HEK293 (cell line): ENCODE measurements around the gene KLLN.

Source experiments
- BCL11B ChIP-seq: fragments of 450-650 bp; formaldehyde crosslinking; IDR thresholded peaks from 2 replicates; pipeline ENCODE4 v1.5.1; 2016; ENCODE audit warnings: low read depth, missing biosample characterization, missing genetic modification characterization
- MZF1 ChIP-seq: fragments of 450-650 bp; formaldehyde crosslinking; IDR thresholded peaks from 2 replicates; pipeline ENCODE4 v1.5.1; 2017; ENCODE audit warnings: missing biosample characterization, missing genetic modification characterization, borderline replicate concordance
- PRDM1 ChIP-seq: fragments of 450-650 bp; formaldehyde crosslinking; IDR thresholded peaks from 2 replicates; pipeline ENCODE4; 2016; ENCODE audit warnings: missing biosample characterization, missing genetic modification characterization
- REST ChIP-seq: fragments of 450-650 bp; formaldehyde crosslinking; IDR thresholded peaks from 2 replicates; pipeline ENCODE4 v1.5.1; 2016; ENCODE audit warnings: missing biosample characterization, missing genetic modification characterization
- TCF7L2 ChIP-seq: IDR thresholded peaks from 2 replicates; pipeline ENCODE4 v1.6.1; 2011; ENCODE audit warnings: low read depth, mild to moderate bottlenecking, inconsistent platforms, low read length, moderate library complexity, borderline replicate concordance
- ZBTB11 ChIP-seq: fragments of 450-650 bp; formaldehyde crosslinking; conservative IDR thresholded peaks from 2 replicates; pipeline ENCODE4 v1.5.1; 2016; ENCODE audit warnings: low read depth, missing biosample characterization, missing genetic modification characterization
- ZBTB48 ChIP-seq: fragments of 450-650 bp; formaldehyde crosslinking; IDR thresholded peaks from 2 replicates; pipeline ENCODE4 v1.5.1; 2016; ENCODE audit warnings: missing biosample characterization, missing genetic modification characterization
- ZNF114 ChIP-seq: fragments of 450-650 bp; formaldehyde crosslinking; IDR thresholded peaks from 2 replicates; pipeline ENCODE4 v1.5.0; 2017; ENCODE audit warnings: missing biosample characterization, missing genetic modification characterization
- ZNF133 ChIP-seq: fragments of 450-650 bp; formaldehyde crosslinking; IDR thresholded peaks from 2 replicates; pipeline ENCODE4 v1.5.1; 2016; ENCODE audit warnings: missing biosample characterization, missing genetic modification characterization
- ZNF169 ChIP-seq: fragments of 450-650 bp; formaldehyde crosslinking; IDR thresholded peaks from 2 replicates; pipeline ENCODE4 v1.5.1; 2016; ENCODE audit warnings: missing biosample characterization, missing genetic modification characterization
- ZNF211 ChIP-seq: fragments of 450-650 bp; formaldehyde crosslinking; IDR thresholded peaks from 2 replicates; pipeline ENCODE4 v1.5.1; 2016; ENCODE audit warnings: low read depth, missing biosample characterization, missing genetic modification characterization
- ZNF324 ChIP-seq: fragments of 450-650 bp; formaldehyde crosslinking; IDR thresholded peaks from 2 replicates; pipeline ENCODE4 v1.5.1; 2016; ENCODE audit warnings: missing biosample characterization, missing genetic modification characterization
- ZNF416 ChIP-seq: fragments of 450-650 bp; formaldehyde crosslinking; IDR thresholded peaks from 2 replicates; pipeline ENCODE4 v1.5.1; 2016; ENCODE audit warnings: missing biosample characterization, missing genetic modification characterization
- ZNF423 ChIP-seq: fragments of 450-650 bp; formaldehyde crosslinking; IDR thresholded peaks from 2 replicates; pipeline ENCODE4 v1.5.1; 2016; ENCODE audit warnings: missing biosample characterization, missing genetic modification characterization
- ZNF544 ChIP-seq: fragments of 450-650 bp; formaldehyde crosslinking; IDR thresholded peaks from 2 replicates; pipeline ENCODE4 v1.5.0; 2017; ENCODE audit warnings: missing biosample characterization, missing genetic modification characterization
- ZNF571 ChIP-seq: fragments of 450-650 bp; formaldehyde crosslinking; IDR thresholded peaks from 2 replicates; pipeline ENCODE4 v1.5.0; 2017; ENCODE audit warnings: missing biosample characterization, missing genetic modification characterization
- ZNF585B ChIP-seq: fragments of 450-650 bp; formaldehyde crosslinking; IDR thresholded peaks from 2 replicates; pipeline ENCODE4 v1.5.1; 2016; ENCODE audit warnings: missing biosample characterization, missing genetic modification characterization
- ZNF623 ChIP-seq: fragments of 450-650 bp; formaldehyde crosslinking; IDR thresholded peaks from 2 replicates; pipeline ENCODE4 v1.5.1; 2016; ENCODE audit warnings: missing biosample characterization, missing genetic modification characterization
- ZNF624 ChIP-seq: fragments of 450-650 bp; formaldehyde crosslinking; IDR thresholded peaks from 2 replicates; pipeline ENCODE4 v1.5.1; 2017; ENCODE audit warnings: missing biosample characterization, missing genetic modification characterization
- ZNF658 ChIP-seq: fragments of 450-650 bp; formaldehyde crosslinking; IDR thresholded peaks from 2 replicates; pipeline ENCODE4; 2016; ENCODE audit warnings: missing biosample characterization, missing genetic modification characterization
- ZNF677 ChIP-seq: fragments of 450-650 bp; IDR thresholded peaks from 2 replicates; pipeline ENCODE4 v1.5.0; 2018; ENCODE audit warnings: missing biosample characterization, mild to moderate bottlenecking, missing genetic modification characterization, moderate library complexity
- ZNF776 ChIP-seq: fragments of 450-650 bp; formaldehyde crosslinking; IDR thresholded peaks from 2 replicates; pipeline ENCODE4 v1.5.0; 2017; ENCODE audit warnings: missing biosample characterization, missing genetic modification characterization, borderline replicate concordance
- ZNF792 ChIP-seq: fragments of 450-650 bp; formaldehyde crosslinking; IDR thresholded peaks from 2 replicates; pipeline ENCODE4 v1.5.1; 2016; ENCODE audit warnings: missing biosample characterization, missing genetic modification characterization
- TF ChIP-seq, protein P1 (sequence below): fragments of 450-650 bp; formaldehyde crosslinking; IDR thresholded peaks from 2 replicates; pipeline ENCODE4 v1.5.1; 2016; ENCODE audit warnings: missing biosample characterization, missing genetic modification characterization
- TF ChIP-seq, protein P2 (sequence below): fragments of 450-650 bp; formaldehyde crosslinking; IDR thresholded peaks from 2 replicates; pipeline ENCODE4 v1.5.1; 2016; ENCODE audit warnings: missing biosample characterization, missing genetic modification characterization
- TF ChIP-seq, protein P3 (sequence below): fragments of 450-650 bp; formaldehyde crosslinking; IDR thresholded peaks from 2 replicates; pipeline ENCODE4 v1.5.1; 2016; ENCODE audit warnings: missing biosample characterization, missing genetic modification characterization
- TF ChIP-seq, protein P4 (sequence below): fragments of 450-650 bp; formaldehyde crosslinking; IDR thresholded peaks from 2 replicates; pipeline ENCODE4 v1.5.0; 2017; ENCODE audit warnings: missing biosample characterization, missing genetic modification characterization, borderline replicate concordance

The KLLN gene

DNA sequence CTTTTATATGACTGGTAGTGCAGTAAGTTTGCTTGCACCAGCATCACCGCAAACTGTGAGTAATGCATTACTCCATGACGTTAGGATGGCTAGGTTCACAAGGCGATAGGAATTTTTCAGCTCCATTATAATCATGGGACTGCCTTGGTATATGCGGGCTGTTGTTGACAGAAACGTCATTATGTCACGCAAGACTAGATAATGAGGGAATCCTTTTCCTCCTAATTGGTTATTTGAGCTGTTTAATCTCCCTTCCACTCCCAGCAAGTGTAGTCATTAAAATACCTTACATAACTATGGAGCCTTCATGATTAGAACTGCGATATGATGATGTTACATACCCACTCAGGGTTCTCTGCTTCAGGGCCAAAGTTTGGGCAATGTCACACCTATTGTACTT is 17.3 kb downstream of the KLLN start (continued):
- TF ChIP-seq ZNF585B (tag by site-specific recombination) (no peak), ZNF776 (tag by site-specific recombination) (no peak), ZNF792 (tag by site-specific recombination) (0 out of 2 replicates have a peak, but pooled peaks have one; percentile 56), PRDM1 (tag by site-specific recombination) (peak; percentile 71), ZNF423 (tag by site-specific recombination) (no peak), ZNF658 (tag by site-specific recombination) (no peak), ZNF169 (no peak), BCL11B (peak; percentile 92; the same call in 1 of the 2 replicates), ZNF133 (tag by site-specific recombination) (no peak), ZNF544 (no peak), REST (tag by site-specific recombination) (no peak), ZNF211 (tag by site-specific recombination) (no peak), ZBTB11 (tag by site-specific recombination) (no peak), ZNF571 (no peak), ZNF624 (tag by site-specific recombination) (no peak), ZNF416 (tag by site-specific recombination) (no peak), MZF1 (tag by site-specific recombination) (peak; percentile 45; the same call in 1 of the 2 replicates), ZNF114 (tag by site-specific recombination) (no peak), ZNF677 (no peak), TCF7L2 (no peak), ZNF623 (peak; percentile 43; the same call in 1 of the 2 replicates), ZNF324 (peak; percentile 92; the same call in 1 of the 2 replicates), ZBTB48 (tag by site-specific recombination) (no peak)
- TF ChIP-seq, protein P1, sequence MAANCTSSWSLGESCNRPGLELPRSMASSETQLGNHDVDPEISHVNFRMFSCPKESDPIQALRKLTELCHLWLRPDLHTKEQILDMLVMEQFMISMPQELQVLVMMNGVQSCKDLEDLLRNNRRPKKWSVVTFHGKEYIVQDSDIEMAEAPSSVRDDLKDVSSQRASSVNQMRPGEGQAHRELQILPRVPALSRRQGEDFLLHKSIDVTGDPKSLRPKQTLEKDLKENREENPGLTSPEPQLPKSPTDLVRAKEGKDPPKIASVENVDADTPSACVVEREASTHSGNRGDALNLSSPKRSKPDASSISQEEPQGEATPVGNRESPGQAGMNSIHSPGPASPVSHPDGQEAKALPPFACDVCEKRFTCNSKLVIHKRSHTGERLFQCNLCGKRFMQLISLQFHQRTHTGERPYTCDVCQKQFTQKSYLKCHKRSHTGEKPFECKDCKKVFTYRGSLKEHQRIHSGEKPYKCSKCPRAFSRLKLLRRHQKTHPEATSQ (tag by site-specific recombination): 0 out of 2 replicates have a peak, but pooled peaks have one; percentile 71
- TF ChIP-seq, protein P2, sequence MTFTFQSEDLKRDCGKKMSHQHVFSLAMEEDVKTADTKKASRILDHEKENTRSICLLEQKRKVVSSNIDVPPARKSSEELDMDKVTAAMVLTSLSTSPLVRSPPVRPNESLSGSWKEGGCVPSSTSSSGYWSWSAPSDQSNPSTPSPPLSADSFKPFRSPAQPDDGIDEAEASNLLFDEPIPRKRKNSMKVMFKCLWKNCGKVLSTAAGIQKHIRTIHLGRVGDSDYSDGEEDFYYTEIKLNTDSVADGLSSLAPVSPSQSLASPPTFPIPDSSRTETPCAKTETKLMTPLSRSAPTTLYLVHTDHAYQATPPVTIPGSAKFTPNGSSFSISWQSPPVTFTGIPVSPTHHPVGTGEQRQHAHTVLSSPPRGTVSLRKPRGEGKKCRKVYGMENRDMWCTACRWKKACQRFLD (tag by site-specific recombination): no peak
- TF ChIP-seq, protein P3, sequence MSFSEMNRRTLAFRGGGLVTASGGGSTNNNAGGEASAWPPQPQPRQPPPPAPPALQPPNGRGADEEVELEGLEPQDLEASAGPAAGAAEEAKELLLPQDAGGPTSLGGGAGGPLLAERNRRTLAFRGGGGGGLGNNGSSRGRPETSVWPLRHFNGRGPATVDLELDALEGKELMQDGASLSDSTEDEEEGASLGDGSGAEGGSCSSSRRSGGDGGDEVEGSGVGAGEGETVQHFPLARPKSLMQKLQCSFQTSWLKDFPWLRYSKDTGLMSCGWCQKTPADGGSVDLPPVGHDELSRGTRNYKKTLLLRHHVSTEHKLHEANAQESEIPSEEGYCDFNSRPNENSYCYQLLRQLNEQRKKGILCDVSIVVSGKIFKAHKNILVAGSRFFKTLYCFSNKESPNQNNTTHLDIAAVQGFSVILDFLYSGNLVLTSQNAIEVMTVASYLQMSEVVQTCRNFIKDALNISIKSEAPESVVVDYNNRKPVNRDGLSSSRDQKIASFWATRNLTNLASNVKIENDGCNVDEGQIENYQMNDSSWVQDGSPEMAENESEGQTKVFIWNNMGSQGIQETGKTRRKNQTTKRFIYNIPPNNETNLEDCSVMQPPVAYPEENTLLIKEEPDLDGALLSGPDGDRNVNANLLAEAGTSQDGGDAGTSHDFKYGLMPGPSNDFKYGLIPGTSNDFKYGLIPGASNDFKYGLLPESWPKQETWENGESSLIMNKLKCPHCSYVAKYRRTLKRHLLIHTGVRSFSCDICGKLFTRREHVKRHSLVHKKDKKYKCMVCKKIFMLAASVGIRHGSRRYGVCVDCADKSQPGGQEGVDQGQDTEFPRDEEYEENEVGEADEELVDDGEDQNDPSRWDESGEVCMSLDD (tag by site-specific recombination): no peak
- TF ChIP-seq, protein P4, sequence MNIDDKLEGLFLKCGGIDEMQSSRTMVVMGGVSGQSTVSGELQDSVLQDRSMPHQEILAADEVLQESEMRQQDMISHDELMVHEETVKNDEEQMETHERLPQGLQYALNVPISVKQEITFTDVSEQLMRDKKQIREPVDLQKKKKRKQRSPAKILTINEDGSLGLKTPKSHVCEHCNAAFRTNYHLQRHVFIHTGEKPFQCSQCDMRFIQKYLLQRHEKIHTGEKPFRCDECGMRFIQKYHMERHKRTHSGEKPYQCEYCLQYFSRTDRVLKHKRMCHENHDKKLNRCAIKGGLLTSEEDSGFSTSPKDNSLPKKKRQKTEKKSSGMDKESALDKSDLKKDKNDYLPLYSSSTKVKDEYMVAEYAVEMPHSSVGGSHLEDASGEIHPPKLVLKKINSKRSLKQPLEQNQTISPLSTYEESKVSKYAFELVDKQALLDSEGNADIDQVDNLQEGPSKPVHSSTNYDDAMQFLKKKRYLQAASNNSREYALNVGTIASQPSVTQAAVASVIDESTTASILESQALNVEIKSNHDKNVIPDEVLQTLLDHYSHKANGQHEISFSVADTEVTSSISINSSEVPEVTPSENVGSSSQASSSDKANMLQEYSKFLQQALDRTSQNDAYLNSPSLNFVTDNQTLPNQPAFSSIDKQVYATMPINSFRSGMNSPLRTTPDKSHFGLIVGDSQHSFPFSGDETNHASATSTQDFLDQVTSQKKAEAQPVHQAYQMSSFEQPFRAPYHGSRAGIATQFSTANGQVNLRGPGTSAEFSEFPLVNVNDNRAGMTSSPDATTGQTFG (tag by site-specific recombination): no peak
